Activated gamma-delta T cell (primary cell): Measurements from ENCODE around the gene RAD52.
"Not testable (repeated sequence)": the region's sequence is repeated elsewhere in the genome, so short reads cannot be mapped to it uniquely, and the experiment has no call there.

Experiments
- DNase-seq: peaks from one replicate; lab custom pipeline; 2025; lab: John Stamatoyannopoulos, UW

Gene RAD52

GRCh38 chr12:967641-968040, 18.1 kb upstream of the RAD52 start:
- DNase-seq = no peak

GRCh38 chr12:966724-967123, 17.2 kb upstream of the RAD52 start:
- no peak for DNase-seq

- DNase-seq = no peak
These were observed 9.2 kb upstream of the RAD52 start for GRCh38 chr12:958588-959123.

- no peak for DNase-seq
These were observed 6.4 kb upstream of the RAD52 start for GRCh38 chr12:955939-956338.

GRCh38 chr12:954741-955140, 5.2 kb upstream of the RAD52 start:
- no peak for DNase-seq

- no peak for DNase-seq
These were observed 4.3 kb upstream of the RAD52 start for GRCh38 chr12:953776-954175.

GRCh38 chr12:951176-951575, 1.7 kb upstream of the RAD52 start:
- no peak for DNase-seq

GRCh38 chr12:948238-948637, 1.3 kb downstream of the RAD52 start:
- no peak for DNase-seq

- no peak for DNase-seq
These were observed 2.9 kb downstream of the RAD52 start for GRCh38 chr12:946631-947030.

GRCh38 chr12:946212-946611, 3.3 kb downstream of the RAD52 start:
- DNase-seq = no peak

GRCh38 chr12:944211-944610, 5.3 kb downstream of the RAD52 start:
- DNase-seq = no peak

GRCh38 chr12:943051-943450, 6.4 kb downstream of the RAD52 start:
- no peak for DNase-seq

- DNase-seq = no peak
These were observed 10.7 kb downstream of the RAD52 start for GRCh38 chr12:938810-939209.

- DNase-seq = no peak
These were observed 12.8 kb downstream of the RAD52 start for GRCh38 chr12:936377-937345.

GRCh38 chr12:935891-936290, 13.6 kb downstream of the RAD52 start:
- not testable (repeated sequence) for DNase-seq

- DNase-seq = no peak
These were observed 17.9 kb downstream of the RAD52 start for GRCh38 chr12:931591-931990.

GRCh38 chr12:931060-931459, 18.4 kb downstream of the RAD52 start:
- no peak for DNase-seq

- no peak for DNase-seq
These were observed 22.9 kb downstream of the RAD52 start for GRCh38 chr12:926641-927040.

- no peak for DNase-seq
These were observed 27.2 kb downstream of the RAD52 start for GRCh38 chr12:922285-922684.

- DNase-seq = no peak
These were observed 28.8 kb downstream of the RAD52 start for GRCh38 chr12:920676-921075.

- no peak for DNase-seq
These were observed 32.6 kb downstream of the RAD52 start for GRCh38 chr12:916712-917445.

GRCh38 chr12:916240-916639, 33.3 kb downstream of the RAD52 start:
- DNase-seq = no peak

- DNase-seq = no peak
These were observed 34.4 kb downstream of the RAD52 start for GRCh38 chr12:915090-915489.
